Fibroblast of mammary gland (primary cell): ENCODE data around the gene ARL16.

Experiments used
- DNase-seq: peaks from one replicate; pipeline ENCODE4 v3.0.0-alpha.2; 2010; ENCODE audit warnings: low read depth
- H3K4me3 ChIP-seq: 2 replicates; pipeline ENCODE4 v1.5.1; 2011; ENCODE audit warnings: low read depth, mild to moderate bottlenecking, low read length, moderate library complexity; ENCODE audit not compliant: control insufficient read depth
- CTCF ChIP-seq: conservative IDR thresholded peaks from 2 replicates; pipeline ENCODE4 v1.5.1; 2011; ENCODE audit warnings: low read depth, low read length, inconsistent platforms; ENCODE audit not compliant: control insufficient read depth, insufficient read depth

Gene ARL16

GRCh38 chr17:81700353-81701287, 17.0 kb upstream of the ARL16 start:
- no peak overlapping the region for H3K4me3 ChIP-seq
- DNase-seq: no peak
- TF ChIP-seq CTCF: no peak

GRCh38 chr17:81697261-81698044, 13.9 kb upstream of the ARL16 start:
- no peak for DNase-seq
- no peak overlapping the region for H3K4me3 ChIP-seq
- no peak for TF ChIP-seq CTCF

- no peak for DNase-seq
- no peak for TF ChIP-seq CTCF
Measured at GRCh38 chr17:81696218-81696941, 12.8 kb upstream of the ARL16 start.

GRCh38 chr17:81695801-81696200, 12.2 kb upstream of the ARL16 start:
- DNase-seq: no peak
- no peak overlapping the region for H3K4me3 ChIP-seq
- no peak for TF ChIP-seq CTCF

More at GRCh38 chr17:81696218-81696941, 12.8 kb upstream of the ARL16 start:
- no peak overlapping the region for H3K4me3 ChIP-seq

- TF ChIP-seq CTCF: no peak
- H3K4me3 ChIP-seq: no peak overlapping the region
- DNase-seq: no peak
Measured at GRCh38 chr17:81695211-81695610, 11.6 kb upstream of the ARL16 start.

GRCh38 chr17:81694810-81695209, 11.2 kb upstream of the ARL16 start:
- no peak overlapping the region for H3K4me3 ChIP-seq
- no peak for DNase-seq
- no peak for TF ChIP-seq CTCF
